ENCODE results near the gene DISC1.

Gene DISC1

DNA sequence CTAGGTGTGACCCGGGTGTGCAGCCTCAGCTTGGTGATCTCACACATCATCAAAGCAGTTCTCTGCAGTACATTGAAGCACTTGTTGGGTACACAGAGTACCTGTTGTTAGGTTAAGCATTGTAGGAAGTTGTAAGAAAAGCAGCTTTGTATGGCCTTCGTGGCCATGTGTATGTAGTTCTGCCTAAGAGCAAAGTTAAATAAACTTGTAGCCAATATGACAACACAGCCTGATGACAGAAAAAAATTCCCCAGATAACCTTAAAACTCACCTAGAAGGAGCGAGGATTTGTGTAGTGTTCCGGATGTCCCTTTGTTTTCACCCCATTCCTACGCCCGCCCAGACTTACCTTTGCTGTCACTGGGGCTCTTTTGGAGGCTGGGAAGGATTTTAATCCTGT is 48.0 kb downstream of the DISC1 start:
- no peak for DNase-seq

DNA sequence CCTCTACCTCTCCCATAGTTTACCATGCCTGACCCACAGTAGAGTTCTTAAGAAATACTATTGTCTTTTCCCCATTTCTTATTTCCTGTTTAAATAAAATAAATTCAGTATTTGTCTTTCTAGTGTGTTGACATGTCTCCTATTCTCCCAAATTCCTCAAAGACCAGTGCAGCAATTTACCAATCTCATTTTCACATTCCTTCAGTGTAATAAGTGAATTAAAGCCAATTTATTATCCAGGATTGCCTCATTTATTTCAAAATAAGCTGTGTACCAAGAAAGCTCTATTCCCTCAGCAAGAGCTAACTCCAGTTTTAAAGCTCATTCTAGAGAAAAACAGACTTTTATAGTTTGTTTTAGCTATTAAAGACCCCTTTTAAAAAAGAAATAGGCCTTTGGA is 49.9 kb downstream of the DISC1 start:
- DNase-seq: no peak

DNA sequence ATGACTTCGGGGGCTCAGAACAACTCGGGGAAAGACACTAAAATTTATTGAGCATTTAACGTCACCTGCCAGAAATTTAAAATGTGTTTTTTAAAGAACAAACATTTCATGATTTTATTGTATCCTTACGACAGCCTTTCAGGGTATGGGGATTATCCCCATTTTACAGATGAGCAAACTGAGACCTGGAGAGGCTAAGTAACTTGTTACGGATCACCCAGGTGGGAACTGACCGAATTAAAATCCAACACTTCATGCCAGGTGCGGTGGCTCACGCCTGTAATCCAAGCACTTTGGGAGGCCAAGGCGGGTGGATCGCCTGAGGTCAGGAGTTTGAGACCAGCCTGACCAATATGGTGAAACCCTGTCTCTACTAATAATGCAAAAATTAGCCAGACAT is 50.9 kb downstream of the DISC1 start:
- DNase-seq: no peak

DNA sequence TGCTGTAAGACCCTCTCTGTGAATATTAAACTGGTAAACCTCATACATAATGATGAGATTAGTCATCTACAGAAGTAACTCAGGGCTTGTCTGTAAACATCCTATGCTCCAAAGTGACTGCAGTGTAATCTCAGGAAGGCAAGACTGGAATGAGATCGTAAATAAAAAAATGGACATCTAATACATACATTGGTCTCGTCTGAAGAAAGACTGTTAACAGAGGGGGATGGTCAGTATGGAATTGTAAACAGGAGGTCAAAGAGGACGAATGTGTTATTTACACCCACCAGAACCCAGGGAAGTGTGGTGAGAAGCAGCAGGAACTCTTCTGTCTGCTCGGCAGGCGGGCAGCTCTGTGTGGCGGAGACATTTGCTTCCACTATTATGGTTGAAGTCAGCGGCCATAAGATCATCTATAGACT is 51.4 kb downstream of the DISC1 start:
- DNase-seq: no peak

DNA sequence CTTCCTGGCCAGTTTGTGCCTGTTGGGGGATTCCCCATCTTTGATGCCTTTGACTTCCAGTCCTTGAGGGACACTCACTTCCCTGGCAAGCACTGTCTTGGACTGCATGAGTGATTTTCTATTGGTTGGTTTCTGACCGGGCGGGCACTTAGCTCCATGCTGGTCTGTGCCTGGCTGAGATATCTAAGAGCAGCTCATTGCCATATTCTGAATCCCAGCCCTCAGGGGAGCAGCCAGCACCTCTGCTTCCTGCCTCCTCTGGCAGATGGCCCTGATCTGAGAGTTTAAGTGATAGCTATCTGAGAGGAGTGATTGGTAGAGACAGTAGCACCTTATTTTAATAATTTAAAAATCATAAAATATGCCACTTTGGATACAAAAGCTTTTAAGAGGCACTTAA is 52.5 kb downstream of the DISC1 start:
- DNase-seq: no peak

DNA sequence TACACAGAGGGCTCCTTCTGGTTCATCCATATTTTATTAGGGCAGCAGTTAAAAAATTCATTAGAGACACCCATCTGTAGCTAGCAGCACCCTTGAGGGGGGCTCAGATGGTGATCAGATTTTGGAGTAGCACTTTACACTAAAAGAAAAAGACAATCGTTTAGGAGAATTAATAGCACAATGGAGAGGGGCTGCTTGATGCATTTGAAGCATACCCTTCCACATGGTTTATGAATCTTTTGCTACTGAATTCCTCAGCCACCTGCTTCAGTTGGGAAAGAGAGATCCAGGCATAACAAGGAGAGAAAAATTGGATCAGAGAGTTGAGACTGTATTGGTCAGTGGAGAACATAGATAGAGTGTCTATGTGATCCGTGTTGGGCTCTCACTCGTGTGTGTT is 54.4 kb downstream of the DISC1 start:
- no peak for DNase-seq

DNA sequence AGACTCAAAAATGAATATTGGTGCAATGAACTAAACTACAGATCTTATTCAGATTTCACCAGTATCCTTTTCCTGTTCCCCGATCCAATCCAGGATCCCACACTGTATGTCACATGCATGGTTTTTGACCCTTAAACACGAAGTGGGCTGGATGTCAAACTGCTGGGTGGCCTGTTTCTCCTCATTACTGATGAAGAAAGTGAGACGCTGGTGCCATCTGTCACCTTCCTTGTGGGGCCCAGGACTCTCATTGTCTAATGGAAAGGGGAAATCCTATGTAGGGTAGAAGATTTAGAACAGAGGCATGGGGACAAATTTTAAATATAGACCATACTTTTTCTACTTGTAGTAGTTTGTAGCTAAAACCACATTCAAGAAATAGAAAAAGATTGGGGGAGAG is 56.2 kb downstream of the DISC1 start:
- DNase-seq: no peak

DNA sequence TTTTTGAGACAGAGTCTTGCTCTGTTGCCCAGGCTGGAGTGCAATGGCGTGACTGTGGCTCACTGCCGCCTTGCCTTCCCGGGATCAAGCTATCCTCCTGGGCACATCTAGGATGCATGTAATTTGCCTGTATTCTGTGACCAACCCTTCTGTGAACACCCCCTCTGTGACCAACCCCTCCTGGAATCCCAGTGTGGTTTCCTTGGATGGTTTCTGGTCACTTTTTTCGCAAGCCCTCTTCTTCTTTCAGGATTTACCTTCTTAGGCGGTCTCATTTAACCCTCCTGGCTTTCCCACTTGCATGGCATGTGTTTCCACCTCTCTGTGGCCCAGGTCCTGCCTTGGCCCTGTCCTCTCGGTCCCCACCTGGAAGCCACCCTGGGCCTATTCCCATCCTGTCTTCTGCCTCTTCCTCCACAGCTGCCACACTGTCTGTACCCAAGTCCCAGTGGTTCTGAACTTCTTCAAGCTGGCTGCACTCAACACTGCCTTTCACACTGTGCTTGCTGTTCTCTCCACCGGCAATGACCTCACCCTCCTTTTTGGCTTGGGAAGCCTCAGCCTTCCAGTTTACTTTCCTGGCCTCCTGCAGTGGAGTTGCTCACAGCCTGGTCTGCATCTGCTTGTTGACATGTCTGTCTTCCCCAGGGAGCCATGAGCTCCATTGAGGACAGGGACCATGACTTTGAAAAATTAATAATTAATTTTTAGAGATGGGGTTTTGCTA is 57.0 kb downstream of the DISC1 start:
- no peak for DNase-seq

DNA sequence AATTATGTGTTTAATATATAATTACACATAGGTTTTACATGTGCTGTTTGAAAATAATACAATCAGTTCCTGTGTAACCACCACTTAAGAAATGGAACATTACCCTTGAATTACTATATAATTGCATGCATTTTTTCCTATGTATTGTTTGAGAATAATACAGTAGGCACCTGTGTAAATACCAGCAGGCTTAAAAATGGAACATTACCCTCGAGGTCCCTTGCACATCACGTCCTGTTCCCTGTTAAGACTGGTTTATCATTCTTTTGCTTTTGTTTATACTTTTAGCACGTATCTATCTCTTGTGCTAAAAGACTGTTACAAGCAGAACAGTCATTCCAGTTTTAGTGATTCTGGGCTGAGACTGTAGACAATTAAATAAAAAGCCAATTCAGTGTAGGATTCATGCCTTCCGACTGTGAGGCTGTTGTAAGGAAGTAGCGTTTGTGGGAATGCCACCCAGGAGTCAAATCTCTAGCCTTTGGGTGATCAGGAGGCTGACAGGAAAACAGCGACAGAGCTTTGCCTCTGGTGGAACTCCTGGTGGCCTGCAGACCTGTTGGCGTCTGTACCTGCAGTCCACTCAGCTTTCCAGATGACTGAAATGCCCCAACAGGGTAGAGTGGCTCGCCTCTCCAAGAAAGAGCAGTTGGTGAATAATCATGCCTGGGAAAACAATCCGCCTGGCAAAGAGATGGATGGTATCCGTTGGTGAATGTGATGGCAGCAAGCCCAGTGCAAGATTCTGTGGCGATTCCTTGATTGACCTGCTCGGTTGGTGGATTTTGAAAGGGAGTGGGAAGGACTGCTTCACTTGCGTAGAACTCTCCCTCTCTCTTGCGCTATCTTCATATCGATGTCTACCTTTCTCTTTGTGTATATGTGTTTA is 58.0 kb downstream of the DISC1 start:
- DNase-seq: no peak

DNA sequence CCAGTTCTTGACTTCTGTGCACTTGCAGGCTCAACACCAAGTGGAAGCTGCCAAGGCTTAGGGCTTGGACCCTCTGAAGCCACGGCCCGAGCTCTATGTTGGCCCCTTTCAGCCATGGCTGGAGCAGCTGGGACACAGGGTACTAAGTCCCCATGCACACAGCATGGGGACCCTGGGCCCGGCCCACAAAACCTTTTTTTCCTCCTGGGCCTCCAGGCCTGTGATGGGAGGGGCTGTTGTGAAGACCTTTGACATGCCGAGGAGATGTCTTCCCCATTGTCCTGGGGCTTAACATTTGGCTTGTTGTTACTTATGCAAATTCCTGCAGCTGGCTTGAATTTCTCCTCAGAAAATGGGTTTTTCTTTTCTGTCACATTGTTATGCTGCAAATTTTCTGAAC is 59.8 kb downstream of the DISC1 start:
- DNase-seq: no peak

DNA sequence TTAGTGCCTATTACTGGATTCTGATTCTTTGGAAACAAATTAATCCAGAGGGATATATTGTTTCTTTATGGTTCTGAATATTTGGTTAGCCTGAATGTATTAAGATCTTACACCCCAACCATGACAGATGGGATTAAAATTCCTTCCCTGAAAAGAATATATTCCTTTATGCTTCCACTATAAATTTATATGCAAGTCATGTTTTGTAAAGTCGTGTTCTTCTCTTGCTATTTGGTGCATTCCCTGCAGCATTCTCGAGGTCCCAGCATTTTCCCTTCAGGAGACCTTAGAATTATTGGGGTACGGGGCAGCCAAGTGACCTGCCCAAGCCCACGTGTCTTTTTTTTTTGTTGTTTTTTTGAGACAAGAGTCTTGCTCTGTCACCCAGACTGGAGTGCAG is 62.4 kb downstream of the DISC1 start:
- no peak for DNase-seq

DNA sequence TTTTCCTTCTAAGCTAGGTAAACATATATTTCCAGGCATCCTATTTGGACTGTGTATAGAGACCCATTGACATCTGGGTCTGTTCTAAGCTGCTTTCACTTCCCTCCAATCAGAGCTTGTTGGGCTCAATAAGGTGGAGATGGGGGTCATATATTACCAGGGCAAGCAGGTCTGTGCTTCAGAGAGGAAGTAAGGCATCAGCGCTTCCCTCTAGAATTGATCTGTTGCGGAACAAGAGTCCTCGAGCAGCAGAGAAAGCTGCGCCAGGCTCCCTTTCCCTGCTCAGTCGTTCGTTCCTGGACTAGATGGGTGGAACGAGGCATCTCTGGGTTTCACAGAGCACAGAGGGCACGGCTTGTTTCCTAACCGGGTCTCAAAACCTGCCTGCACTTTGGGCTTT is 63.5 kb downstream of the DISC1 start:
- DNase-seq: no peak

DNA sequence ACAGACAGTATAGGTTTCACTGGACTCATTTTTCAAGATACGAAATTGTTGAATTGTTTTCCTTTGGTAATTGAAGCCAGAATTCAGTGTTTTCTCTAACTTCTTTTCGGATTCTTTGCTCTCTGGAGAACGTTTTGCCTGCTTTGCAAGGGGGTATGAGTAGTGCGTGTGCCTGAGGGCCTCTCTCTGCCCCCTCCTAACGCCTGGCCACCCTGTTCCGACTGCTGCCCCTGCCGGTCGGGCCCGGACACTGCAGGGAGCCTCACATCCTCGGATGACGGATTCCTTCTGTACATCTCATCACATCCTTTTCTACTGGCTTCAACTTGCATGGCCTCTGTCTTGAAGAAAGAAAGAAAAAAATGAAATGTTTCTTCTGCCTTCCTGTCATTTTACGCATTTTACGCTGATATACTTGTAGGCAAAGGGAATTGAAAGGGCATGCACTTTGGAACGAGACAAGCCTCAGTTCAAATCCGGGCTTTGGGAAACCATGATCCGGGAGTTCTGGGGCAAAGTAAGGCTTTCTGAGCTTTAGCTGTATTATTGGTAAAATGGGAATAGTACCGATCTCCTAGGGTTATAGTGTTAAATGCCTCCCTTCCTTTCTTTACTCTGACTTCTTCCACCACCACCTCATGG is 65.1 kb downstream of the DISC1 start:
- no peak for DNase-seq

DNA sequence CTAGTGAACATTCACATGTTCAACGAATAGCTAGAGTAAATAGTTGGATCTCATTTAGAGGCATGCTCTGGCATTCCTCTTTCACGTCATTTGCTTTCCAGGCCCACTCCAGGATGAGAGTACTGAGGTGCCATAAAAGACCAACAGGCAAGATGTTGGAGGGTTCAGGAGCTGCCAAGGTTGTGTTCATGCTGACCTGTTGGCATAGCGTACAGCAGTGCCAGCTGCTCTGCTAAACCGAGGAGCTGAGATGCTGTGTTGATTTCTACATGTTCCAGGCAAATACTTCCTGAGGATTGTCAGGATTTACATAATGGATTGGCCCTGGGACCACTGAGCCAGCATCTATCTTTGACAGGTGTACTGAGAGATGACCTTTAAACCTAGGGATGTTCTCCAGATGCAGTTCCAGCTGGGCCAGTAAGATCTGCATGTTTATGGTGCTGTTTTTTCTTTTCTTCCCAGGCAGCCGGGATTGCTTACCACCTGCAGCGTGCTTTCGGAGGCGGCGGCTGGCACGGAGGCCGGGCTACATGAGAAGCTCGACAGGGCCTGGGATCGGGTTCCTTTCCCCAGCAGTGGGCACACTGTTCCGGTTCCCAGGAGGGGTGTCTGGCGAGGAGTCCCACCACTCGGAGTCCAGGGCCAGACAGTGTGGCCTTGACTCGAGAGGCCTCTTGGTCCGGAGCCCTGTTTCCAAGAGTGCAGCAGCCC is 66.9 kb downstream of the DISC1 start:
- no peak for DNase-seq

DNA sequence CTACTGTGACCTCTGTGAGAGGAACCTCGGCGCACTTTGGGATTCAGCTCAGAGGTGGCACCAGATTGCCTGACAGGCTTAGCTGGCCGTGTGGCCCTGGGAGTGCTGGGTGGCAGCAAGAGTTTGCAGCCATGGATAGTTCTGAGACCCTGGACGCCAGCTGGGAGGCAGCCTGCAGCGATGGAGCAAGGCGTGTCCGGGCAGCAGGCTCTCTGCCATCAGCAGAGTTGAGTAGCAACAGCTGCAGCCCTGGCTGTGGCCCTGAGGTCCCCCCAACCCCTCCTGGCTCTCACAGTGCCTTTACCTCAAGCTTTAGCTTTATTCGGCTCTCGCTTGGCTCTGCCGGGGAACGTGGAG is 67.5 kb downstream of the DISC1 start:
- no peak for DNase-seq

DNA sequence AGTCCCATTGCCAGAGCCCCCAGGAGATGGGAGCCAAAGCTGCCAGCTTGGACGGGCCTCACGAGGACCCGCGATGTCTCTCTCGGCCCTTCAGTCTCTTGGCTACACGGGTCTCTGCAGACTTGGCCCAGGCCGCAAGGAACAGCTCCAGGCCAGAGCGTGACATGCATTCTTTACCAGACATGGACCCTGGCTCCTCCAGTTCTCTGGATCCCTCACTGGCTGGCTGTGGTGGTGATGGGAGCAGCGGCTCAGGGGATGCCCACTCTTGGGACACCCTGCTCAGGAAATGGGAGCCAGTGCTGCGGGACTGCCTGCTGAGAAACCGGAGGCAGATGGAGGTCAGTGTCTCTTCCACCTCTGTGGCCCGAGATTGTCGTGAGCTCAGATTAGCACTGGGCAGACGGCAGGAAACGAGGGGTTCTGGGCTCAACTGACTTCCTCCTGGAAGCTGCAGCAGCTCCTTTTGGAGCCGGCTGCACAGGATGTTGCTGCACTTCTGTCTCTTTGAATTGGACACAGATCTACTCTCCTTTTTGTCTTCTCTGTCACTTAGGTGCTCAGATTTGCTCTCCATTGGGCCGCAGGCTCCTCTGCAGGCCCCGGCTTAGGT is 68.0 kb downstream of the DISC1 start:
- no peak for DNase-seq

DNA sequence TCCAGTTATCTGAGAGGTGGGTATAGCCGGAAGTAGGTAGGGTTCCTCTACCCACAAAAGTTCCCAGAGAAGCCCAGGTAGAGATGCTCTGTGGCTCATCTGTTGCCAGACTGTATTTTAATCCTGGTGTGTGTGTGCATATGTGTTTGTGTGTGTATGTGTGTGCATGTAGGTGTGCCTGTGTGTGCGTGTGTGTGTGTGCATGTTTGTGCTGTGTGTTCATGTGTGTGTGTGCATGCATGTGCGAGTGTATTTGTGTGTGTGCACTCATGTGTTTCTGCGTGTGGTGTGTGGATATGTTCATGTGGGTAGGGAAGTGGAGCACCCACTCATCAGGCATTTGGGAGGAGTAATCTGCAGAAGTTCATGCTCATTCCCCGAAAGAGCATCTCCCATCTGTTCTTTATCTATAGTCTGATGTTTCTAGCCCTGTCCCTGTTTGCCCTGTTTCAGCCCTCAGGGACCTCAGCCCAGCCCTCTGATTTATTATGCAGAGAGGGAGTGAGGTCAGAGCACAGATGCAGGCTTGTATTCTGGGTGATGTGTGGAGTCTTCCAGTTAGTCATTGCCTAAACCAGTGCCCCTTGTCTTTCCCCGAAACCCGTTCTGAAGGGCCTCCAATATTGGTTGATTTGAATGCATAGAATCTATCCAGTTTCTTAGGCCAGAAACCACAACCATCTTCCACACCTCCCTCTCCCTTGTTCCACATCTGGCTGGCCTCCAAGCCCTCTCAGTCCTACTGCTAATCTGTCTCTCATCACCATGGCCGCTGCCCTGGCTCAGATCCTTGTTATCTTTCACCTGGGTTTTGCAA is 69.1 kb downstream of the DISC1 start:
- DNase-seq: no peak

DNA sequence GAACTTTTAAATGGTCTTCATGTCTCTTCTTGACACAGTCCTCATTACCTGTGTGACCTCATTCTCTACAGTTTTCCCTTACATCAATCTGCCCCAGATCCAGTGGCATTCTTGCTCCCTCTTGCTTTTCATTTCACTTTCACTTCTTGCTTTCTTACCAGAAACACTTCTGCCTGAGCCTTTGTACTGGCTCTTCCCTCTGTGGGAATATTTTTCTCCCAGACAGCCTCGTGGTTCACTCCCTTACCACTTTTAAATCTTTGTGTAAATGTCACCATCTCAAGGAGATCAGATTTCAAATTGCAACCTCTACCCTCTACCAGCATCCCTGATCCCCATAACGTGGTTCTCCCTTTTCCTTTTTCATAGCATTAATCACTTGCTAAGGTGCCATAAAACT is 73.2 kb downstream of the DISC1 start:
- DNase-seq: no peak

DNA sequence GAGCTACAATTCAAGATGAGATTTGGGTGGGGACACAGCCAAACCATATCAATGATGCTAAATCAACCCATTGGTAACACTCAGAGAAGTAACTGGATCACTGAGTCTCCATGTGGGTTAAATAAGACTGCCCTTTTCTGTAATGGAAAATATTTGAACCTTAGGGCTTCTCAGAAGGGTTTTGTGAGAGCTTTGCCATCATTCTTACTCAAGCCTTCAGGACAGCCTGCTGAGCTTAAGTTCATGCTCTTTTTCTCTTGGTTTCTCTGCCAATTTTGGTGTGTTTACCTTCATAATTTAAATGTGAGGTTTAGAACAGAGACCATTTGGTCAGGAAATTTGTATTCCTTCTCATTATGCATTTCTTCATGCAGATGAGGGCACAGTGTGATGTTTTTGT is 74.7 kb downstream of the DISC1 start:
- no peak for DNase-seq

DNA sequence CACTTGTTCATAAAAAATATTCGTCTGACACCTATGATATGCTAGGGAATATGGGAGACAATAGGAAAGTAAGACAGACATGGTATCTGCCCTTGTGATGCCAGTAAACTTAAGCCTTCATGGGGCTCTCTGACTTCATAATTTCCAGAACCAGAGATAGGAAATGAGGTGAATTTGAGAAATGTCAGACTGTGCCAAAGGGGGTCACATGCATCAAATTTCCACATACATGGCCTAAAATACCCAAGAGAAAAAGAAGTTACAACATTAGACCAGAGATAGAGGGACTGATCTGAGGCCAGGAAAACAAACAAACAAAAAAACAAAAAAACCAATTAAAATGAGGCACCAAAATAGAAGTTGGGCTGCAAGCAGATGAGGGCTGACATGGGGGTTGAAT is 75.7 kb downstream of the DISC1 start:
- no peak for DNase-seq

DNA sequence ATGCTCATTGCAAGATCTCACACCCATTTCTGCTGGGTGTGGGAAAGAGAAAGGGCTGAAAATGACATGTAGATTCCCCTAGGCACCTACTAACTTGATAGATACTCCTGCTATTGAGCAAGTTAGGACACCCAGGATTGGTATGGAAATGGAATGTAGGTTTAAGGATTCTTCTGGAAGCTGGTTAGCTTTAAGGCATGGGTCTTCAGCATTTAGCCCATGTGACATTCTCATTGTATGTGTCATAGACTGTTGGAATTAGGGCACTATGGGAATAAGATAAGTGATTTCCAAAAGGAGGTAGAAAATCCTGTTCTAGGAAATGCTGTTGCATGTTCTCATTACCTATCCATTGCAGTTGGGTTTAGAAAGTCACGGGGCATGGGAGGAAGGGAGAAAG is 76.2 kb downstream of the DISC1 start:
- DNase-seq: no peak

Data from activated T-cell treated with anti-CD3 and anti-CD28 coated beads for 4 hours (primary cell).